GM23248 (cell line): ENCODE results near the gene NEK10. TPM values are rescaled to one million over a fixed set of nuclear protein-coding genes. Genes with fewer than 3 reads are reported as not detected.

ENCODE experiments used
- DNase-seq: peaks from one replicate; pipeline ENCODE4 v3.0.0-alpha.2; 2015
- H2AFZ ChIP-seq: fragments of 200-600 bp; sonication (generic); 2 replicates; pipeline ENCODE4 v1.6.1; 2016; ENCODE audit warnings: antibody characterized with exemption
- H3F3A ChIP-seq: fragments of 200-600 bp; sonication (generic); 2 replicates; pipeline ENCODE4 v1.6.1; 2016; ENCODE audit warnings: mild to moderate bottlenecking, antibody characterized with exemption, mixed run types; ENCODE audit not compliant: insufficient read depth
- H3K27ac ChIP-seq: fragments of 200-600 bp; sonication (generic); 2 replicates; pipeline ENCODE4 v1.5.1; 2016; ENCODE audit warnings: mild to moderate bottlenecking
- H3K27me3 ChIP-seq: fragments of 200-600 bp; sonication (generic); replicated peaks from 2 replicates; pipeline ENCODE4 v1.6.1; 2016; ENCODE audit warnings: mild to moderate bottlenecking; ENCODE audit not compliant: insufficient read depth
- H3K36me3 ChIP-seq: fragments of 200-600 bp; sonication (generic); 2 replicates; pipeline ENCODE4 v1.6.1; 2016; ENCODE audit warnings: low read depth, mild to moderate bottlenecking
- H3K4me1 ChIP-seq: fragments of 200-600 bp; sonication (generic); 2 replicates; pipeline ENCODE4 v1.6.1; 2016; ENCODE audit warnings: mild to moderate bottlenecking; ENCODE audit not compliant: insufficient read depth
- H3K4me2 ChIP-seq: fragments of 200-600 bp; sonication (generic); one replicate; pipeline ENCODE4 v1.6.1; 2016; ENCODE audit warnings: mild to moderate bottlenecking; ENCODE audit not compliant: unreplicated experiment
- H3K4me3 ChIP-seq: fragments of 200-600 bp; sonication (generic); 2 replicates; pipeline ENCODE4 v1.5.1; 2016; ENCODE audit warnings: mild to moderate bottlenecking
- H3K79me2 ChIP-seq: fragments of 200-600 bp; sonication (generic); 2 replicates; pipeline ENCODE4 v1.6.1; 2016; ENCODE audit warnings: mild to moderate bottlenecking; ENCODE audit not compliant: insufficient read depth
- H3K9ac ChIP-seq: fragments of 200-600 bp; sonication (generic); 2 replicates; pipeline ENCODE4 v1.6.1; 2016; ENCODE audit warnings: mild to moderate bottlenecking
- H3K9me2 ChIP-seq: fragments of 200-600 bp; sonication (generic); 2 replicates; pipeline ENCODE4 v1.6.1; 2016; ENCODE audit warnings: mixed run types, mild to moderate bottlenecking, moderate library complexity; ENCODE audit not compliant: insufficient read depth
- H3K9me3 ChIP-seq: fragments of 200-600 bp; sonication (generic); one replicate; pipeline ENCODE4 v1.6.1; 2017; ENCODE audit warnings: low read depth
- H4K20me1 ChIP-seq: fragments of 200-600 bp; sonication (generic); 2 replicates; pipeline ENCODE4 v1.6.0; 2016; ENCODE audit not compliant: insufficient read depth
- EZH2 ChIP-seq: fragments of 200-600 bp; sonication (generic); IDR thresholded peaks from 2 replicates; pipeline ENCODE4 v1.6.1; 2018; ENCODE audit warnings: antibody characterized with exemption, mild to moderate bottlenecking; ENCODE audit not compliant: insufficient read depth, poor library complexity, severe bottlenecking
- EZH2phosphoT487 ChIP-seq: fragments of 200-600 bp; sonication (generic); IDR thresholded peaks from 2 replicates; pipeline ENCODE4 v1.6.1; 2018; ENCODE audit warnings: antibody characterized with exemption, moderate library complexity, mild to moderate bottlenecking, low read depth; ENCODE audit not compliant: insufficient read depth
- WGBS, 2 experiments: methylation state at CpG; one replicate each; pipeline ENCODE4 v1.1.6; 2015 to 2017; ENCODE audit warnings: low lambda C conversion rate in 2 of 2, low coverage in 1 of 2; ENCODE audit errors: missing lambda C conversion rate in 2 of 2; 5-methylcytosine and 5-hydroxymethylcytosine counted together
- in situ Hi-C: fragments of 300-500 bp; cut with MboI; formaldehyde crosslinking; loops from 2 replicates; pipeline ENCODE4 v1.15.0; 2020
- polyA plus RNA-seq: library from polyadenylated mRNA; unstranded; fragments of >200 nt; fragmentation: Nextera tagmentation; extraction: Ambion mirVana; gene quantifications from 2 replicates; pipeline ENCODE4 v1.2.1, GENCODE V29; 2016
- total RNA-seq: library from RNA; depleted of rRNA; stranded (reverse); fragments of >200 nt; shearing (Covaris generic); gene quantifications from 2 replicates; pipeline ENCODE4 v1.2.3, GENCODE V29; 2014

The NEK10 gene
- total and polyA plus RNA-seq, 2 experiments from 2014 or later: 3.2 to 7.6 TPM

GRCh38 chr3:27130796-27131195, 238.4 kb downstream of the NEK10 start:
- no peak overlapping the region for H3K4me3 ChIP-seq
- H3F3A ChIP-seq: 0 out of 2 replicates have a peak, but pooled peaks cover 6% of the 10 kb centered on the region
- no peaks in the 10 kb centered on the region for H3K9me2 ChIP-seq
- no peaks in the 10 kb centered on the region for H4K20me1 ChIP-seq
- H3K9me3 ChIP-seq: no peaks in the 10 kb centered on the region
- no peak overlapping the region for H2AFZ ChIP-seq
- H3K27ac ChIP-seq: no peak overlapping the region
- no peak for DNase-seq
- H3K4me1 ChIP-seq: no peaks in the 10 kb centered on the region
- no peak for TF ChIP-seq EZH2
- TF ChIP-seq EZH2phosphoT487: no peak
- H3K79me2 ChIP-seq: no peaks in the 10 kb centered on the region
- no peaks in the 10 kb centered on the region for H3K27me3 ChIP-seq
- H3K4me2 ChIP-seq: no peak overlapping the region
- 93 to 95% methylated on average over 1 of the region's 1 CpG for WGBS, 2 experiments
- in situ Hi-C loops: loop anchor here (25.0 kb wide), 1 partner anchor 557 kb away; no protein-coding TSS in a partner anchor
- no peak overlapping the region for H3K9ac ChIP-seq
- H3K36me3 ChIP-seq: peaks cover 6% of the 10 kb centered on the region; the same call in 1 of the 2 replicates

DNA sequence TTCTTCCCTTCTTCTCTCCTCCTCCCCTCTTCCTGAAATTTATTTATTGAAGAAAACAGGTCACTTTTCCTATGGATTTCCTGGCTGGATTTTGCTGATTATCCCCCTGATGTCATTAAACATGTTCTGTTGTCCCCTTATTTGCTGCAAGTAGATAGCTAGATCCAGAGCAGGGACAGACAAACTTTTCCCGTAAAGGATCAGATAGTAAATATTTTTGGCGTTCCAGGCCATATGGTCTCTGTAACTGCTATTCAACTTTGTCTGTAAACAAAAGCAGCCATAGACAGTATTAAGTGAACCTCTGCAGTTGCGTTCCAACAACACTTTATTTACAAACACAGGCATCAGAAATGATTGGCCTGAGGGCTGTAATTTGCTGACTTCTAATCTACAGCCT, 241.3 kb downstream of the NEK10 start:
- Histone ChIP-seq H3K4me3 (no peak overlapping the region), H3K9me3 (no peaks in the 10 kb centered on the region), H3K9me2 (no peaks in the 10 kb centered on the region), H3K79me2 (no peaks in the 10 kb centered on the region), H3K36me3 (peaks cover 6% of the 10 kb centered on the region; the same call in 1 of the 2 replicates), H3K27me3 (no peaks in the 10 kb centered on the region), H3K9ac (no peak overlapping the region), H4K20me1 (no peaks in the 10 kb centered on the region), H3K27ac (no peak overlapping the region), H3K4me1 (no peaks in the 10 kb centered on the region), H2AFZ (no peak overlapping the region), H3K4me2 (no peak overlapping the region), H3F3A (0 out of 2 replicates have a peak, but pooled peaks cover 4% of the 10 kb centered on the region)
- 53 to 55% methylated on average over 3 of the region's 3 CpGs for WGBS, 2 experiments
- TF ChIP-seq EZH2 (no peak), EZH2phosphoT487 (no peak)
- in situ Hi-C loops: loop anchor here (25.0 kb wide), 1 partner anchor 559 kb away; no protein-coding TSS in a partner anchor
- DNase-seq: no peak

DNA sequence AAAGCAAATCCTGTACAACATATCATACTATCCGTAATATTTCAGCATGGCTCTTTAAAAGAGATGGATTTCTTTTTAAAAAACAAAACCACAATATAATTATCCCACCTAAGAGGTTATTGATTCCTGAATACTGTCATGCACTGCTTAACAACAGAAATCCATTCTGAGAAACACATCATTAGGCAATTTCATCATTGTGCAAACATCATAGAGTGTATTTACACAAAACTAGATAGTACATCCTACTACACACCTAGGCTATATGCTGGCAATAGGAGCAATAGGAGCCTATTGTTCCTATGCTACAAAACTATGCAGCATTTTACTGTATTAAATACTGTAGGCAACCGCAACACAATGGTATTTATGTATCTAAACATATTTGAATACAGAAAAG, 242.0 kb downstream of the NEK10 start:
- Histone ChIP-seq H3K9me2 (no peaks in the 10 kb centered on the region), H3K4me2 (no peak overlapping the region), H3K4me1 (no peaks in the 10 kb centered on the region), H3K79me2 (no peaks in the 10 kb centered on the region), H4K20me1 (no peaks in the 10 kb centered on the region), H2AFZ (no peak overlapping the region), H3K36me3 (peaks cover 6% of the 10 kb centered on the region; the same call in 1 of the 2 replicates), H3K27me3 (no peaks in the 10 kb centered on the region), H3K27ac (no peak overlapping the region), H3K4me3 (no peak overlapping the region), H3K9ac (no peak overlapping the region), H3F3A (0 out of 2 replicates have a peak, but pooled peaks cover 4% of the 10 kb centered on the region), H3K9me3 (no peaks in the 10 kb centered on the region)
- 76 to 78% methylated on average over 2 of the region's 2 CpGs for WGBS, 2 experiments
- in situ Hi-C loops: loop anchor here (25.0 kb wide), 1 partner anchor 560 kb away; no protein-coding TSS in a partner anchor
- no peak for TF ChIP-seq EZH2phosphoT487
- DNase-seq: no peak

DNA sequence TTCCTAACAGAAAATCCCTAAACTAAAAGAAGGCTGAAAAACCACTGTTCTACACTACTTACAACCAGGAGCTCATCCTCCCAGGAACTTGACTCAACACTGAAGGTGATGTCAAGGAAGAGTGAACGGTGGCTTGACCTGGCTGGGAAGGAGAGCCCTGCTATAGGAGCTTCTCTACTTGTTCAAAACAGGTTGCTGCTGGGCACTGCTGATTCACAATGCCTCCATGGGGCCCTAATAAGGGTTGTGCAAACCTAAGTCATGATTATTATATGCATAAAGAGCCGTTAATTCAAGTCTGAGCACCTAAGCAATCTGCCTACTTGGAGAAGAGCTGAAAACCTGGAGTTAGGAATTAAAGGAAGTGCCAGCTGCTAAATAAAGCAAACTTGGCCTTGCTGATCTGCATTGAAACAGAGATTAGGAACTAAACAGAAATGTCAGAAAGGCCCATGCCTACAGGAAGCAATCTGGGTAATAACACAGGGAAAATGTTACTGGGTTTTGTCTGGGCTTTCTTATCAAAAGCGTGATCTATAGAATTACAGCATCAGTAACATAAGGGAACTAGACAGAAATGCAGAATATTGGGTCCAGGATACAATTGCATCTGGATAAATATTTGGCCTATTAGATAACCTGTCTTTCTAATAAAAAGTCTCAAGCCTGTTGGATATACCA, 243.2 kb downstream of the NEK10 start:
- in situ Hi-C loops: loop anchor here (25.0 kb wide), 1 partner anchor 561 kb away; no protein-coding TSS in a partner anchor
- no peaks in the 10 kb centered on the region for H4K20me1 ChIP-seq
- no peaks in the 10 kb centered on the region for H3K4me1 ChIP-seq
- TF ChIP-seq EZH2phosphoT487 (no peak), EZH2 (no peak)
- no peaks in the 10 kb centered on the region for H3K79me2 ChIP-seq
- H3K27me3 ChIP-seq: no peaks in the 10 kb centered on the region
- H3K9ac ChIP-seq: no peak overlapping the region
- 0 out of 2 replicates have a peak, but pooled peaks cover 4% of the 10 kb centered on the region for H3F3A ChIP-seq
- no peaks in the 10 kb centered on the region; the same call in 1 of the 2 replicates for H3K36me3 ChIP-seq
- H3K4me3 ChIP-seq: no peak overlapping the region
- no peaks in the 10 kb centered on the region for H3K9me3 ChIP-seq
- H3K27ac ChIP-seq: no peak overlapping the region
- H2AFZ ChIP-seq: no peak overlapping the region
- no peaks in the 10 kb centered on the region for H3K9me2 ChIP-seq
- WGBS, 2 experiments: 68 to 74% methylated on average over 3 of the region's 3 CpGs
- no peak for DNase-seq
- no peak overlapping the region for H3K4me2 ChIP-seq
